Mononuclear cell (primary cell): Measurements from ENCODE around the gene RBM28. TPM values are rescaled to one million over a fixed set of nuclear protein-coding genes. Genes with fewer than 3 reads are reported as not detected.
"Not testable (repeated sequence)": the region's sequence is repeated elsewhere in the genome, so short reads cannot be mapped to it uniquely, and the experiment has no call there.

Source experiments
- H3K27me3 ChIP-seq: 2 replicates; pipeline ENCODE4 v1.6.0; 2011; ENCODE audit warnings: low read length, control low read depth; ENCODE audit not compliant: insufficient read depth
- H3K4me1 ChIP-seq: 2 replicates; pipeline ENCODE4 v1.5.1; 2011; ENCODE audit warnings: mild to moderate bottlenecking, low read length, control low read depth; ENCODE audit not compliant: insufficient read depth
- H3K4me3 ChIP-seq: 2 replicates; pipeline ENCODE4 v1.5.1; 2011; ENCODE audit warnings: mild to moderate bottlenecking, low read length, moderate library complexity
- H3K9me3 ChIP-seq: 2 replicates; pipeline ENCODE4 v1.5.1; 2011; ENCODE audit warnings: low read depth, mild to moderate bottlenecking, control low read depth, low read length
- total RNA-seq: library from RNA; depleted of rRNA; stranded (reverse); fragments of >200 nt; gene quantifications from one replicate; pipeline ENCODE4 v1.2.3, GENCODE V29; 2012

RBM28 gene
- total RNA-seq, 1 donor, result 5.4 TPM

- Histone ChIP-seq H3K27me3 (no peaks in the 10 kb centered on the region), H3K4me3 (no peak overlapping the region), H3K9me3 (no peaks in the 10 kb centered on the region), H3K4me1 (peaks cover 5% of the 10 kb centered on the region)
Measured at GRCh38 chr7:128299109-128299607, 44.5 kb downstream of the RBM28 start.

- H3K4me3 ChIP-seq, H3K9me3 ChIP-seq, H3K27me3 ChIP-seq, H3K4me1 ChIP-seq: not testable (repeated sequence)
Measured at GRCh38 chr7:128298004-128298403, 45.7 kb downstream of the RBM28 start.

GRCh38 chr7:128287556-128287955 is 56.2 kb downstream of the RBM28 start:
- Histone ChIP-seq H3K9me3 (no peaks in the 10 kb centered on the region), H3K4me1 (no peaks in the 10 kb centered on the region), H3K27me3 (no peaks in the 10 kb centered on the region), H3K4me3 (no peak overlapping the region)

GRCh38 chr7:128284102-128284501 is 59.6 kb downstream of the RBM28 start:
- H3K4me3 ChIP-seq, result no peak overlapping the region
- H3K4me1 ChIP-seq, result no peaks in the 10 kb centered on the region
- peaks cover 5% of the 10 kb centered on the region for H3K9me3 ChIP-seq
- H3K27me3 ChIP-seq, result no peaks in the 10 kb centered on the region

- peaks cover 5% of the 10 kb centered on the region for H3K9me3 ChIP-seq
- H3K4me1 ChIP-seq, result no peaks in the 10 kb centered on the region
- H3K27me3 ChIP-seq, result no peaks in the 10 kb centered on the region
- H3K4me3 ChIP-seq, result no peak overlapping the region
Measured at GRCh38 chr7:128281605-128282380, 61.9 kb downstream of the RBM28 start.

GRCh38 chr7:128280451-128280850 is 63.3 kb downstream of the RBM28 start:
- not testable (repeated sequence) for H3K9me3 ChIP-seq, H3K4me1 ChIP-seq, H3K27me3 ChIP-seq, H3K4me3 ChIP-seq

- peaks cover 5% of the 10 kb centered on the region for H3K9me3 ChIP-seq
- H3K4me1 ChIP-seq, result no peaks in the 10 kb centered on the region
- no peaks in the 10 kb centered on the region for H3K27me3 ChIP-seq
- no peak overlapping the region for H3K4me3 ChIP-seq
Measured at GRCh38 chr7:128279124-128279713, 64.5 kb downstream of the RBM28 start.

GRCh38 chr7:128278366-128278765 is 65.3 kb downstream of the RBM28 start:
- peaks cover 5% of the 10 kb centered on the region for H3K9me3 ChIP-seq
- H3K27me3 ChIP-seq, result no peaks in the 10 kb centered on the region
- no peak overlapping the region for H3K4me3 ChIP-seq
- H3K4me1 ChIP-seq, result no peaks in the 10 kb centered on the region

- peaks cover 5% of the 10 kb centered on the region for H3K9me3 ChIP-seq
- no peak overlapping the region for H3K4me3 ChIP-seq
- no peaks in the 10 kb centered on the region for H3K4me1 ChIP-seq
- peaks cover 4% of the 10 kb centered on the region for H3K27me3 ChIP-seq
Measured at GRCh38 chr7:128275681-128276080, 68.0 kb downstream of the RBM28 start.

- Histone ChIP-seq H3K9me3 (peaks cover under 1% of the 10 kb centered on the region), H3K4me1 (no peaks in the 10 kb centered on the region), H3K4me3 (no peak overlapping the region), H3K27me3 (peaks cover 4% of the 10 kb centered on the region)
Measured at GRCh38 chr7:128274884-128275603, 68.7 kb downstream of the RBM28 start.

- Histone ChIP-seq H3K9me3 (no peaks in the 10 kb centered on the region), H3K27me3 (peaks cover 4% of the 10 kb centered on the region), H3K4me1 (no peaks in the 10 kb centered on the region), H3K4me3 (no peak overlapping the region)
Measured at GRCh38 chr7:128274246-128274883, 69.3 kb downstream of the RBM28 start.

GRCh38 chr7:128271942-128272481 is 71.7 kb downstream of the RBM28 start:
- H3K4me1 ChIP-seq, result no peaks in the 10 kb centered on the region
- H3K27me3 ChIP-seq, result peaks cover 4% of the 10 kb centered on the region
- peak overlapping the region; percentile 22 for H3K4me3 ChIP-seq
- no peaks in the 10 kb centered on the region for H3K9me3 ChIP-seq

GRCh38 chr7:128271471-128271941 is 72.2 kb downstream of the RBM28 start:
- Histone ChIP-seq H3K9me3 (no peaks in the 10 kb centered on the region), H3K27me3 (peaks cover 4% of the 10 kb centered on the region), H3K4me1 (no peaks in the 10 kb centered on the region), H3K4me3 (peak overlapping the region; percentile 22)

- Histone ChIP-seq H3K4me3 (no peak overlapping the region), H3K27me3 (peaks cover 4% of the 10 kb centered on the region), H3K9me3 (no peaks in the 10 kb centered on the region)
Measured at GRCh38 chr7:128270826-128271272, 72.9 kb downstream of the RBM28 start.

More at GRCh38 chr7:128270826-128271272, 72.9 kb downstream of the RBM28 start:
- no peaks in the 10 kb centered on the region for H3K4me1 ChIP-seq
